ENCODE data around the gene KCNT1. TPM values are rescaled to one million over a fixed set of nuclear protein-coding genes. Genes with fewer than 3 reads are reported as not detected.

The KCNT1 gene
- total and polyA plus RNA-seq, 2 donors (not counting 3 experiments of a cell fraction or from before 2014, with no cell fraction given), result not detected

DNA sequence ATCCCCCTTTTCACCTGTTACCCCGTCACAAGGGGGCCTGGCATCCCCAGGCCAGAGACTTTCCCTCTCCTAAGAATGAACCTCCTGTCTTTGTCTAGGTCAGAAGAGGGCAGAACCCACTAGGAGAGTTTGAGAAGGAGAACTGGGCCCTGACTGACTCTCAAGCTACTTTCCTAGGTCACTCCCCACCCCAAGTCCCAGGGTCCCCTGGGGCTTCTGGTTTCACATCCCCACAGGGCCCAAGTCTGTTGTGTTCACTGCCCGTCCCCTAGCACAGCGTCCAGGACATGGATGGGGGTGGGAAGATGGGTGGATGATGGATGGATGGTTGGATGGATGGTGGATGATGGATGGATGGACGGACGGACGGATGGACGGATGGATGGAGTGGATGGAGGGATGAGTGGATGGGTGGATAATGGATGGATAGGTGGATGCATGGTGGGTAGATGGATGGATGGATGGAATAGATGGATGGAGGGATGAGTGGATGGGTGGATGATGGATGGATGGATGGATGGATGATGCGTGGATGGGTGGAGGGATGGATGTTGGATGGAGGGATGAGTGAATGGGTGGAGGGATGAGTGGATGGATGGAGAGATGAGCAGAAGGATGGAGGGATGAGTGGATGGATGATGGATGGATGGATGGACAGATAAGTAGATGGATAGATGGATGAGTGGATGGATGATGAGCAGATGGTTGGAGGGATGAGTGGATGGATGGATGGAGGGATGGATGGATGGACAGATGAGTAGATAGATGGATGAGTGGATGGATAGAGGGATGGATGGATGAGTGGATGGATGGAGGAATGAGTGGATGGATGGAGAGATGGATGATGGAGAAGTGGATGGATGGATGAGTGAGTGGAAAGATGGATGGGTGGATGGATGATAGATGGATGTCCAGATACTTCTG is 50.6 kb downstream of the KCNT1 start:
- no peak overlapping the region for H3K4me3 ChIP-seq (replicated peaks in 1 of 3; ENCODE audit: insufficient read depth in 1 of 3, low read depth in 1 of 3, low read length in 3 of 3)
- no peaks in the 10 kb centered on the region for H3K36me3 ChIP-seq (ENCODE audit: control insufficient read depth in 2 of 2, extremely low read depth in 1 of 2, insufficient read depth in 2 of 2, low read length in 2 of 2)
- no peak overlapping the region for H3K9ac ChIP-seq (replicated peaks; ENCODE audit: extremely low read depth, insufficient read depth, low read length)
- H3K4me1 ChIP-seq (ENCODE audit: control insufficient read depth, extremely low read depth, insufficient read depth, low read length), result no peaks in the 10 kb centered on the region
- H3K4me2 ChIP-seq (ENCODE audit: insufficient read depth, low read length), result no peak overlapping the region
- dilution Hi-C loops (cut with MboI; ENCODE audit: extremely low pct_ligation_motif_present, low sequenced_read_pairs), result no loop called here
- no peaks in the 10 kb centered on the region for H3K27me3 ChIP-seq (ENCODE audit: control insufficient read depth in 2 of 2, insufficient read depth in 2 of 2, low read length in 2 of 2)
- no peak overlapping the region for H3K27ac ChIP-seq (ENCODE audit: insufficient read depth, low read depth, low read length)
- no peaks in the 10 kb centered on the region for H3K9me1 ChIP-seq (replicated peaks; ENCODE audit: control insufficient read depth, extremely low read depth, insufficient read depth, low read length)
- BruUV-seq (replicated peaks), result no TSS peak
- no peak for DNase-seq (ENCODE audit: low read depth, low spot score)
- no peak overlapping the region for H2AFZ ChIP-seq (ENCODE audit: low read depth, low read length)
- ChIA-PET POLR2A (no interaction called here), CTCF (no interaction called here)
- no peaks in the 10 kb centered on the region for H4K20me1 ChIP-seq (replicated peaks; ENCODE audit: control insufficient read depth, extremely low read depth, insufficient read depth, low read length)
- intact Hi-C loops (cut with micrococcal nuclease), result no loop called here
- no peaks in the 10 kb centered on the region for H3K79me2 ChIP-seq (ENCODE audit: control insufficient read depth, insufficient read depth, low read length)
- no peaks in the 10 kb centered on the region for H3K9me3 ChIP-seq (replicated peaks; ENCODE audit: control insufficient read depth, insufficient read depth, low read length)
- no peak for FAIRE-seq
- TF ChIP-seq, protein P1, sequence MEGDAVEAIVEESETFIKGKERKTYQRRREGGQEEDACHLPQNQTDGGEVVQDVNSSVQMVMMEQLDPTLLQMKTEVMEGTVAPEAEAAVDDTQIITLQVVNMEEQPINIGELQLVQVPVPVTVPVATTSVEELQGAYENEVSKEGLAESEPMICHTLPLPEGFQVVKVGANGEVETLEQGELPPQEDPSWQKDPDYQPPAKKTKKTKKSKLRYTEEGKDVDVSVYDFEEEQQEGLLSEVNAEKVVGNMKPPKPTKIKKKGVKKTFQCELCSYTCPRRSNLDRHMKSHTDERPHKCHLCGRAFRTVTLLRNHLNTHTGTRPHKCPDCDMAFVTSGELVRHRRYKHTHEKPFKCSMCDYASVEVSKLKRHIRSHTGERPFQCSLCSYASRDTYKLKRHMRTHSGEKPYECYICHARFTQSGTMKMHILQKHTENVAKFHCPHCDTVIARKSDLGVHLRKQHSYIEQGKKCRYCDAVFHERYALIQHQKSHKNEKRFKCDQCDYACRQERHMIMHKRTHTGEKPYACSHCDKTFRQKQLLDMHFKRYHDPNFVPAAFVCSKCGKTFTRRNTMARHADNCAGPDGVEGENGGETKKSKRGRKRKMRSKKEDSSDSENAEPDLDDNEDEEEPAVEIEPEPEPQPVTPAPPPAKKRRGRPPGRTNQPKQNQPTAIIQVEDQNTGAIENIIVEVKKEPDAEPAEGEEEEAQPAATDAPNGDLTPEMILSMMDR (IDR thresholded peaks at IDR 0.05; ENCODE audit: extremely low read depth in 1 of 2, insufficient read depth in 1 of 2, low read depth in 1 of 2, low read length in 2 of 2), result no peak
- TF ChIP-seq MYC (IDR thresholded peaks at IDR 0.05; ENCODE audit: low read depth, low read length), result no peak
- TF ChIP-seq POLR2AphosphoS5 (IDR thresholded peaks at IDR 0.05; ENCODE audit: insufficient read depth, low read depth, low read length), result no peak
- TF ChIP-seq FOS (IDR thresholded peaks at IDR 0.05; ENCODE audit: borderline replicate concordance, insufficient read depth, low read length), result no peak
- TF ChIP-seq POLR2A (IDR thresholded peaks at IDR 0.05; ENCODE audit: low read depth, low read length), result no peak
- TF ChIP-seq, protein P2, sequence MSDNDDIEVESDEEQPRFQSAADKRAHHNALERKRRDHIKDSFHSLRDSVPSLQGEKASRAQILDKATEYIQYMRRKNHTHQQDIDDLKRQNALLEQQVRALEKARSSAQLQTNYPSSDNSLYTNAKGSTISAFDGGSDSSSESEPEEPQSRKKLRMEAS (IDR thresholded peaks at IDR 0.05; ENCODE audit: insufficient read depth, insufficient read length), result no peak
- no peak for TF ChIP-seq JUN (IDR thresholded peaks at IDR 0.05; ENCODE audit: borderline replicate concordance, insufficient read depth, insufficient read length, low read depth)
- no peak for TF ChIP-seq GATA2 (IDR thresholded peaks at IDR 0.05; ENCODE audit: insufficient read depth, insufficient read length, low read depth, low read length)
- no peak for TF ChIP-seq EZH2 (IDR thresholded peaks at IDR 0.05; ENCODE audit: borderline replicate concordance, low read depth, low read length, severe bottlenecking)
